PC-3 (cell line): Measurements from ENCODE around the gene SRSF2. TPM values are rescaled to one million over a fixed set of nuclear protein-coding genes. Genes with fewer than 3 reads are reported as not detected.
A peak's percentile ranks its signal among the peaks of the same experiment; 100 is the strongest.

Experiments used
- ATAC-seq: fragments of 200-7000 bp; cut with Tn5 transposase; 2 replicates; pipeline ENCODE4 v1.9.1; 2020; ENCODE audit warnings: mild to moderate bottlenecking, moderate library complexity
- BruUV-seq: library from RNA; stranded (reverse); fragments of 400-500 nt; replicated peaks from 2 replicates; lab custom pipeline; 2021; lab: Mats Ljungman, UMichigan
- CTCF ChIA-PET: fragments of 300-600 bp; sonication (Branson Sonifier 250); formaldehyde crosslinking; loops from one replicate; lab custom pipeline; 2022; ENCODE audit warnings: antibody characterized with exemption; lab: Charles Lee
- POLR2A ChIA-PET: fragments of 300-600 bp; sonication (Branson Sonifier 250); formaldehyde crosslinking; loops from one replicate; lab custom pipeline; 2022; ENCODE audit warnings: antibody characterized with exemption; ENCODE audit not compliant: unreplicated experiment; lab: Charles Lee
- DNase-seq: peaks from one replicate; pipeline ENCODE4 v3.0.0-alpha.2; 2015
- H2AFZ ChIP-seq: fragments of 300-600 bp; sonication (generic); 2 replicates; pipeline ENCODE4 v1.6.0; 2016; ENCODE audit warnings: antibody characterized with exemption, low read length
- H3F3A ChIP-seq: fragments of 300-600 bp; sonication (generic); one replicate; pipeline ENCODE4 v1.6.0; 2017; ENCODE audit warnings: antibody characterized with exemption, low read length, control low read depth, mild to moderate bottlenecking; ENCODE audit not compliant: unreplicated experiment
- H3K27ac ChIP-seq: fragments of 300-600 bp; sonication (generic); 2 replicates; pipeline ENCODE4 v1.5.1; 2016; ENCODE audit warnings: mild to moderate bottlenecking, low read length
- H3K27me3 ChIP-seq: fragments of 300-600 bp; sonication (generic); 2 replicates; pipeline ENCODE4 v1.6.1; 2016; ENCODE audit warnings: low read length, mixed read lengths
- H3K36me3 ChIP-seq: fragments of 300-600 bp; sonication (generic); 2 replicates; pipeline ENCODE4 v1.6.1; 2016; ENCODE audit warnings: low read depth, mixed run types, low read length, mixed read lengths
- H3K4me1 ChIP-seq: fragments of 300-600 bp; sonication (generic); 2 replicates; pipeline ENCODE4 v1.5.1; 2016; ENCODE audit warnings: low read length; ENCODE audit not compliant: insufficient read depth
- H3K4me2 ChIP-seq: fragments of 300-600 bp; sonication (generic); 2 replicates; pipeline ENCODE4 v1.6.0; 2016; ENCODE audit warnings: low read length
- H3K4me3 ChIP-seq: fragments of 300-600 bp; sonication (generic); 2 replicates; pipeline ENCODE4 v1.5.1; 2016; ENCODE audit warnings: mild to moderate bottlenecking, low read length, mixed read lengths
- H3K79me2 ChIP-seq: fragments of 300-600 bp; sonication (generic); 2 replicates; pipeline ENCODE4 v1.6.1; 2017; ENCODE audit warnings: low read length, mixed read lengths
- H3K9ac ChIP-seq: fragments of 300-600 bp; sonication (generic); 2 replicates; pipeline ENCODE4 v1.6.0; 2016; ENCODE audit warnings: mild to moderate bottlenecking, low read length
- H3K9me2 ChIP-seq: fragments of 300-600 bp; sonication (generic); replicated peaks from 2 replicates; pipeline ENCODE4 v1.6.1; 2016; ENCODE audit warnings: mixed run types, low read length, mixed read lengths
- H3K9me3 ChIP-seq: fragments of 300-600 bp; sonication (generic); 2 replicates; pipeline ENCODE4 v1.6.1; 2016; ENCODE audit warnings: low read length, mixed read lengths
- H4K20me1 ChIP-seq: fragments of 300-600 bp; sonication (generic); 2 replicates; pipeline ENCODE4 v1.6.1; 2016; ENCODE audit warnings: low read length, mixed read lengths
- CTCF ChIP-seq: fragments of 300-600 bp; sonication (generic); conservative IDR thresholded peaks from 2 replicates; pipeline ENCODE4 v1.5.1; 2017; ENCODE audit warnings: antibody characterized with exemption, low read depth, mild to moderate bottlenecking, low read length
- EZH2 ChIP-seq: fragments of 300-600 bp; sonication (generic); IDR thresholded peaks from one replicate; pipeline ENCODE4 v1.6.1; 2017; ENCODE audit warnings: antibody characterized with exemption, mild to moderate bottlenecking, low read length; ENCODE audit not compliant: unreplicated experiment
- EZH2phosphoT487 ChIP-seq: fragments of 300-600 bp; sonication (generic); IDR thresholded peaks from 2 replicates; pipeline ENCODE4 v1.6.1; 2018; ENCODE audit warnings: mild to moderate bottlenecking, antibody characterized with exemption, low read length, borderline replicate concordance
- intact Hi-C: fragments of 100-400 bp; cut with micrococcal nuclease; formaldehyde crosslinking; loops from 2 replicates; pipeline ENCODE4 v1.9.0; 2023
- total RNA-seq: library from RNA; depleted of rRNA; stranded (reverse); fragments of >200 nt; gene quantifications from 2 replicates; pipeline ENCODE4 v1.2.3, GENCODE V29; 2014

The SRSF2 gene
- total RNA-seq, 1 experiment from 2014 or later: 859 TPM

- no TSS peak for BruUV-seq
- H3F3A ChIP-seq: no peaks in the 10 kb centered on the region
- no peaks in the 10 kb centered on the region for H3K27me3 ChIP-seq
- POLR2A ChIA-PET: no interaction called here
- H3K79me2 ChIP-seq: no peaks in the 10 kb centered on the region
- peaks cover 9% of the 10 kb centered on the region; the same call in 1 of the 2 replicates for H3K36me3 ChIP-seq
- no peak overlapping the region for H3K27ac ChIP-seq
- no peak for TF ChIP-seq EZH2phosphoT487
- no peak for TF ChIP-seq CTCF
- TF ChIP-seq EZH2: no peak
- H3K4me3 ChIP-seq: no peak overlapping the region
- no peaks in the 10 kb centered on the region for H3K9me2 ChIP-seq
- H3K9ac ChIP-seq: no peak overlapping the region
- ATAC-seq: no peak
- intact Hi-C loops: no loop called here
- H3K4me1 ChIP-seq: peaks cover 9% of the 10 kb centered on the region
- CTCF ChIA-PET: no interaction called here
- no peaks in the 10 kb centered on the region for H3K9me3 ChIP-seq
- no peak overlapping the region for H2AFZ ChIP-seq
- H3K4me2 ChIP-seq: no peak overlapping the region
- DNase-seq: no peak
- no peaks in the 10 kb centered on the region for H4K20me1 ChIP-seq
Observed at GRCh38 chr17:76783146-76783545, 46.0 kb upstream of the SRSF2 start.

GRCh38 chr17:76781056-76781982 is 44.2 kb upstream of the SRSF2 start:
- CTCF ChIA-PET: no interaction called here
- H3K9me3 ChIP-seq: no peaks in the 10 kb centered on the region
- H3K9ac ChIP-seq: no peak overlapping the region
- BruUV-seq: no TSS peak
- H3F3A ChIP-seq: no peaks in the 10 kb centered on the region
- no peak overlapping the region for H3K4me3 ChIP-seq
- no peak overlapping the region for H3K4me2 ChIP-seq
- peaks cover 13% of the 10 kb centered on the region; the same call in 1 of the 2 replicates for H3K36me3 ChIP-seq
- no peak overlapping the region for H3K27ac ChIP-seq
- ATAC-seq: no peak
- intact Hi-C loops: no loop called here
- no peaks in the 10 kb centered on the region for H3K79me2 ChIP-seq
- H3K9me2 ChIP-seq: no peaks in the 10 kb centered on the region
- no peaks in the 10 kb centered on the region for H4K20me1 ChIP-seq
- H2AFZ ChIP-seq: no peak overlapping the region
- TF ChIP-seq CTCF (peak; percentile 32; the same call in 1 of the 2 replicates), EZH2 (no peak)
- no peaks in the 10 kb centered on the region for H3K4me1 ChIP-seq
- POLR2A ChIA-PET: no interaction called here
- DNase-seq: no peak
- no peaks in the 10 kb centered on the region for H3K27me3 ChIP-seq

GRCh38 chr17:76775021-76775600 is 38.0 kb upstream of the SRSF2 start:
- Histone ChIP-seq H3K4me3 (no peak overlapping the region), H3K9me3 (no peaks in the 10 kb centered on the region), H2AFZ (no peak overlapping the region), H3K9me2 (no peaks in the 10 kb centered on the region), H3K79me2 (no peaks in the 10 kb centered on the region), H3F3A (no peaks in the 10 kb centered on the region), H3K4me1 (peaks cover 10% of the 10 kb centered on the region), H3K9ac (no peak overlapping the region), H3K27ac (no peak overlapping the region), H4K20me1 (no peaks in the 10 kb centered on the region), H3K27me3 (no peaks in the 10 kb centered on the region), H3K36me3 (peaks cover 27% of the 10 kb centered on the region), H3K4me2 (no peak overlapping the region)
- ChIA-PET POLR2A (no interaction called here), CTCF (no interaction called here)
- DNase-seq: no peak
- no peak for TF ChIP-seq EZH2
- no peak for TF ChIP-seq CTCF
- no peak for TF ChIP-seq EZH2phosphoT487
- no TSS peak for BruUV-seq
- intact Hi-C loops: no loop called here
- ATAC-seq: no peak
